ENCODE measurements around the gene LSAMP.

LSAMP gene

DNA sequence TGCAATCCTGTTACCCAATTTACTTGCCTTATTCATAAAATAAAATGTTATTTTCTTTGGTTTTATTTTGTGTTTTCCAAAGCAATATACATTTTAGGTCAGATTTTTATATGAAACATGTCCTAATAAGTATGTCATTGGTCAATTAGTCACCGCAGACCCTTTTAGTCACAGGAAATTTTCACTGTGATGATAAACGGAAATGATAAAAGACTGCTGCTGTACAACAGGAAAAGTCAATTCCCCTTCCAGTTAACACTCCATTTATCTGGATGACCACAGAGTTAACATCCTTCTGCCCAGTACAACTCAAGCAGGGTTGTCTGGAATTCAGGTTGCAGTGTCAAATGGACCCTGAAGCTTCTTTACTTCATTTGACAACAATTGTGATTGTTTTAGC lies 175.2 kb downstream of the LSAMP start:
- no peak overlapping the region for H3K9ac ChIP-seq (ENCODE audit: low read length)
- H3K4me3 ChIP-seq (ENCODE audit: low read length) = no peak overlapping the region
- no peaks in the 10 kb centered on the region for H3K27me3 ChIP-seq (ENCODE audit: control insufficient read depth, insufficient read depth, low read length)
- H3K36me3 ChIP-seq (ENCODE audit: control insufficient read depth, insufficient read depth, low read length) = no peaks in the 10 kb centered on the region
- no peaks in the 10 kb centered on the region for H3K9me3 ChIP-seq (ENCODE audit: control insufficient read depth, low read length)
- H3K4me1 ChIP-seq (ENCODE audit: control insufficient read depth, insufficient read depth, low read length) = no peaks in the 10 kb centered on the region

DNA sequence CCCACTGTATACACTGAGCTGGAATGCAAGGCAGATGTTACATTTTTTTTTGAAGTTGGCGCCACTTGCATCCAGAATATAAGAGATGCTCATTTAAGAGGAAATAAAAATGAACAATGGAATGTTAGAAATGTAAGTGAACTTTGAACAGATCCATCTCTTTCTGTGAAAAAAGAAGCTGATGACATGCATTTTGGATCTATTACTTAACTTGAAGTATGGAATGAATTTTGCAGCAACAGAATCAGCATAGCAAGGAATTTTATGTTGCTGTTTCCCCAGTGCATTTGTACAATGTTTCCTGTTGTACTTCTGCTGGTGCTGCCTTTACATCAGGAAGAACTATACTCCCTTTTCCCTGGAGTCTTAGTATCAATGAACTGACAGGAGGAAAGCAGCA lies 178.2 kb downstream of the LSAMP start:
- Histone ChIP-seq H3K36me3 (ENCODE audit: control insufficient read depth, insufficient read depth, low read length) (no peaks in the 10 kb centered on the region), H3K4me1 (ENCODE audit: control insufficient read depth, insufficient read depth, low read length) (no peaks in the 10 kb centered on the region), H3K27me3 (ENCODE audit: control insufficient read depth, insufficient read depth, low read length) (no peaks in the 10 kb centered on the region), H3K4me3 (ENCODE audit: low read length) (no peak overlapping the region), H3K9ac (ENCODE audit: low read length) (no peak overlapping the region), H3K9me3 (ENCODE audit: control insufficient read depth, low read length) (no peaks in the 10 kb centered on the region)

DNA sequence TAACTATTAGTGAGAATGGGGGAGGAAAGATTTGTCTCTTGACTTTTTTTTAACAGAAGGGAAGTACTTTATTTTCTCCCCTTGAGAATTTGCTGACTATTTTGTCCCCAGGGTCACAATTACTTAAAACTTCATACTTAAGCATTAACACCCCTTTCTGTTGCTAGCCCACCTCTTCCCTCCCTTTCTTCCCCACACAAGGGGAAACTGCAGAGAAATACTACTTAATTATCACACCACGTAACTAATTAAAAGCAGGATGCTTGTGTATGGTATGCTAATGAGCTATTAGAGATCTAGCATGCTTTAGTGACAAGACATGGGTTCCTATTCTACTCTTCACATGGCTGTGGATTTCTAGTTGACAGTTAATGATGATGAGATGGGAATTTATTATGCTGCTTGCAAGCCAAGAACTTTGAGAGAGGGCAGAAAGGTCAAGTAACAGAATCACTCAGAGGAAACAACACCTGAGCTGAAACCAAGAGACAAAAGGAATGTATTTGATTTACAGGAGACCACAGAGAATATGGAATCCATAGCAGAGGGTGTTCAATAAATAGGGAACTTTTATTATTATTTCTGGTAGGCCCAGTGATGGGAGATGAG lies 179.2 kb downstream of the LSAMP start:
- H3K9ac ChIP-seq (ENCODE audit: low read length) = no peak overlapping the region
- H3K4me3 ChIP-seq (ENCODE audit: low read length) = no peak overlapping the region
- H3K4me1 ChIP-seq (ENCODE audit: control insufficient read depth, insufficient read depth, low read length) = no peaks in the 10 kb centered on the region
- no peaks in the 10 kb centered on the region for H3K36me3 ChIP-seq (ENCODE audit: control insufficient read depth, insufficient read depth, low read length)
- H3K27me3 ChIP-seq (ENCODE audit: control insufficient read depth, insufficient read depth, low read length) = no peaks in the 10 kb centered on the region
- no peaks in the 10 kb centered on the region for H3K9me3 ChIP-seq (ENCODE audit: control insufficient read depth, low read length)

DNA sequence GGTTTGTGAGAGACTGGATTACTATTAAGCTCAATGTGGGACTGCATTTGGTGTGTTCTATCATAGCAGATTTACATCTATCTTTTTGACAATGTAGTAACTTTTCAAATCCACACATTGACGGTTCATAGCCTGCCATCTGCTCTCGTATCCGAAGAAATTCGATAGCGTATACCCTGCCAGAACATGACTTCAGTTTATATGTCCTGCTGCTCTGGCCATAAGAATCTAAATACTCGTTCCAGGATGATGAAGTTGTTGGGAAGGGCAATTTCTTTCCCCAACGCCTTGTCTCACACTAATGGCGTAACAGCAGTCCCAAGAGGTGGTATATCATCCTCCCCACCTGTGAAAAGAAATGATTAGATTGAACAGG lies 180.0 kb downstream of the LSAMP start:
- Histone ChIP-seq H3K27me3 (ENCODE audit: control insufficient read depth, insufficient read depth, low read length) (no peaks in the 10 kb centered on the region), H3K9ac (ENCODE audit: low read length) (no peak overlapping the region), H3K36me3 (ENCODE audit: control insufficient read depth, insufficient read depth, low read length) (no peaks in the 10 kb centered on the region), H3K9me3 (ENCODE audit: control insufficient read depth, low read length) (no peaks in the 10 kb centered on the region), H3K4me3 (ENCODE audit: low read length) (no peak overlapping the region), H3K4me1 (ENCODE audit: control insufficient read depth, insufficient read depth, low read length) (no peaks in the 10 kb centered on the region)

DNA sequence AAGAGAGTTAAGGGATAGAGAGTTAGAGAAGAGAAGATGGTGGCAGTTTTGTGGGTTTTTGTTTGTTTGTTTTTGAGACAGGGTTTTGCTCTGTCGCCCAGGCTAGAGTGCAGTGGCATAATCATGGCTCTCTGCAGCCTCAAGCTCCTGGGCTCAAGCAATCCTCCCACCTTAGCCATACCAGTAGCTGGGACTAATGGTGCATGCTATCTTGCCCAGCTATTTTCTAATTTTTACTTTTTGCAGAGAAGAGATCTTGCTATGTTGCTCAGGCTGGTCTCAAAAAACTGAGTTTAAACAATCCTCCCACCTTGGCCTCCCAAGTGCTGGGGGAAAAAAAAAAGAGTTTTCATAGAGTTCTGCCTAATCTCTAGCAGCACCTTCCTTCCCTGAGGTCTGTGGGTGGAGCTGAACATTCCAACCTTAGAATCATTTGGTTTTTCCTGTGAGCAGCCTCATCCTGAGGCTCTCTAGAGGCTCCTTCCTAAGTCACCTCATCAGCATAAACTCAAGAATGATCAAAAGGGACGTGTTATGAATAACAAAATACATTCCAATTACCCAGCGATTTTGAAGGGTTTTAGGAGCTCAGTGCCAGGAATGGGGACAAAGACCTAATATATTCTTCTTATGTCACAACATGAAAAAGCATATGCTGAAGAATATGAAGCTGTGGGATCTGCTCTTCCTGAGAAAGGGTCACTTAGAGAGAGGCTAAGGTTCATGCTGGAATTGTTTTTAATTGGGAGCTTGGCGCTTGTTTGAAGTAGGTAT lies 180.6 kb downstream of the LSAMP start:
- no peaks in the 10 kb centered on the region for H3K36me3 ChIP-seq (ENCODE audit: control insufficient read depth, insufficient read depth, low read length)
- no peaks in the 10 kb centered on the region for H3K9me3 ChIP-seq (ENCODE audit: control insufficient read depth, low read length)
- H3K27me3 ChIP-seq (ENCODE audit: control insufficient read depth, insufficient read depth, low read length) = no peaks in the 10 kb centered on the region
- no peak overlapping the region for H3K9ac ChIP-seq (ENCODE audit: low read length)
- no peak overlapping the region for H3K4me3 ChIP-seq (ENCODE audit: low read length)
- no peaks in the 10 kb centered on the region for H3K4me1 ChIP-seq (ENCODE audit: control insufficient read depth, insufficient read depth, low read length)

DNA sequence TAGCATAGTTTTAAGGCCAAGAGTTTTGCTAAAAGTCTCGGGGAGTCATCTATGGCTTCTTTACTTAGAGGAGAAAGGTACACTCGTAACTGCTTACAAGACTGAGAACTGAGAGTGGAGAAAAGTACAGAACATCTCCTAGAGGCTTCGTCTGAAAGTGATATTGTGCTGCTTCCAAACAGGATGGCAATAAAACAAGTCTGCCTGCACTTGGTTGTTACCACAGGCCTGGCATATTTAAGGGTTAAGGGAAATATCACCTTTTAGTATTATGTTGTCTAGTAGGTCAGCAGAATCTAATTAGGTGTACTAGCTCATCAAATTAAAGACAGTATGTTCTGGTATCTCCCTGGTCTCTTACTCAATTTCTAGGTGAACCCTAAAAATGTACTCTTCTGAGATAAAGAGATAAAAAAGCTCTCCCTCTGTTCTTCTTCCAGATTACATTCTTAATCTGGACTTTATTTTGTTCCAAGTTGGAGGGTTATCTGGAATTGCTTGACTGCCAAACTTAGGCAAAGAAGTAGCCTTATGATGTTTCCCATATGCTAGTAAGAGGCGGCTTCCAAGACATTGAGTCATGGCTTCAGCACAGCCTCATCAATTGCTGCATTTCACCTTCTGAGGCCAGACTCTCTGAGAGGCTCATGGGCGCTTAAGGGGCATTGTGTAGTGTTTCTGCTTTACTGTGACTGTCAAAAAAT lies 181.3 kb downstream of the LSAMP start:
- no peaks in the 10 kb centered on the region for H3K4me1 ChIP-seq (ENCODE audit: control insufficient read depth, insufficient read depth, low read length)
- no peak overlapping the region for H3K4me3 ChIP-seq (ENCODE audit: low read length)
- H3K27me3 ChIP-seq (ENCODE audit: control insufficient read depth, insufficient read depth, low read length) = no peaks in the 10 kb centered on the region
- no peaks in the 10 kb centered on the region for H3K36me3 ChIP-seq (ENCODE audit: control insufficient read depth, insufficient read depth, low read length)
- no peak overlapping the region for H3K9ac ChIP-seq (ENCODE audit: low read length)
- no peaks in the 10 kb centered on the region for H3K9me3 ChIP-seq (ENCODE audit: control insufficient read depth, low read length)

DNA sequence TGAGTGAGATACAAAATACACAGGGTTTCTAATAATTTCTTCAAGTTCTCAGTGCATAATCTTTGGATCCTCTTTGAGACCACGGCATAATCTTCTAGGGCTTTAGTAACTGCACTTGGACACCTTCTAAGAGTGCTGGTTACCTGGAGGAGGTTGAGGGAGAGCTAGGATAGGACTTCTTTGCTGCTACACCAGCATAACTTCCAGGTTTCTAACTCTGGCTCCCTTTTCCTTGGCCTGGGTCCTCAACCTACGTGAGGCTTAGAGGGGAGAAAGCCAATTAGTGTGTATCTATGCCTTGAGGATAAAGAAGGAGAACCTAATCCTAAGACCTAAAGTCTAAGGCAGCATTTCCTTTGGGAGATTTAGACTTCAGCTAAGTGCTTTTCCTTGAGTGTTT lies 184.8 kb downstream of the LSAMP start:
- H3K4me3 ChIP-seq (ENCODE audit: low read length) = no peak overlapping the region
- no peaks in the 10 kb centered on the region for H3K27me3 ChIP-seq (ENCODE audit: control insufficient read depth, insufficient read depth, low read length)
- no peaks in the 10 kb centered on the region for H3K36me3 ChIP-seq (ENCODE audit: control insufficient read depth, insufficient read depth, low read length)
- H3K4me1 ChIP-seq (ENCODE audit: control insufficient read depth, insufficient read depth, low read length) = no peaks in the 10 kb centered on the region
- no peak overlapping the region for H3K9ac ChIP-seq (ENCODE audit: low read length)
- no peaks in the 10 kb centered on the region for H3K9me3 ChIP-seq (ENCODE audit: control insufficient read depth, low read length)

DNA sequence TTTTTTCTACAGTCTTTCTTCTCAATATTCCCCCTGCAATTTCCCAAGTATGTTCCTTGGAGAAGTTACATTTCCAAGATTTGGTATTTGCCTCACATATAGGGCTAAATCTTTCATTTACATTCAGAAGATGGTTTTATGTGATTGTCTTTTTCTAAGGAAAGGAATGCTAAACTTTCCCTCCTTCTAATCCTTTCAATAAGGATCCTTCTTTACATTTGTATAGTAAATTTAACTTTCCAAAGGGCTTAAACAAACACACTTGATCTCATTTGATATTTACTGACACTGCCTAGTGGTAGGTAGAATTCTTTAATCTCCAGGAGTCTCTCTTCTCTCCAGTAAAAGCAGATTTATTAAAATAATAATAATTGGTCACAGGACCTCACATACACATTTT lies 185.3 kb downstream of the LSAMP start:
- Histone ChIP-seq H3K9ac (ENCODE audit: low read length) (no peak overlapping the region), H3K36me3 (ENCODE audit: control insufficient read depth, insufficient read depth, low read length) (no peaks in the 10 kb centered on the region)

DNA sequence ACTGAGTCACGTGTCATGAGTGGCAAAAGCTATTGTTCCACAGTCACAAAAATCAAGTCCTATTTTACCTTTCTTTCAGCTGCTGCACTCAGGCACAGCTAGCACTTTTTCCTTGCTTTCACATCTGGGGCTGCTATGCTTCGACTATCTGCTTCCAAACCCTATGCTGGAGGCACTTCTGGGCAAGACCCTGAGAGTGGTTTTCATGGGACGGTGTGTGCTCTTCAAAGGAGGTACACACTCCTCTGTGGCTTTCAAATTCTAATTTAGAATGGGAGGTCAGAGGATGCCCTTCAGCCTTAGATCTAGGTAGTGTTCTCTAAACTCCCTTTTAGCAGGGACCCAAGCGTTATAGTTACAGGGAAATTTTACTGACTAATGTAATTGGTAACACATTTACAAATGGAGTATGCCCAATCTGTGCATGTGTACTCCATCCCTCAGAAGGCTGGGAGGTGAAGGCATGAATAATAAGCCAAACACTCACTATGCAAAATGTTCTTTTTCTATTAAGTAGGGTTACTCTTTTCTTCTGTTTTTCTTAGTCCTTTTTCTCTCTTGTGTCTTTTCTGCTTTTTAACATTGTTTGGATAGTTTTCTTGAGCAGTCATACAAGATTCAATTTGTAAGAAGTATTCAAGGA lies 188.3 kb downstream of the LSAMP start:
- H3K4me1 ChIP-seq (ENCODE audit: control insufficient read depth, insufficient read depth, low read length) = no peaks in the 10 kb centered on the region

More for the DNA sequence above, 185.3 kb downstream of the LSAMP start:
- no peaks in the 10 kb centered on the region for H3K27me3 ChIP-seq (ENCODE audit: control insufficient read depth, insufficient read depth, low read length)
- H3K4me3 ChIP-seq (ENCODE audit: low read length) = no peak overlapping the region
- no peaks in the 10 kb centered on the region for H3K4me1 ChIP-seq (ENCODE audit: control insufficient read depth, insufficient read depth, low read length)
- no peaks in the 10 kb centered on the region for H3K9me3 ChIP-seq (ENCODE audit: control insufficient read depth, low read length)

DNA sequence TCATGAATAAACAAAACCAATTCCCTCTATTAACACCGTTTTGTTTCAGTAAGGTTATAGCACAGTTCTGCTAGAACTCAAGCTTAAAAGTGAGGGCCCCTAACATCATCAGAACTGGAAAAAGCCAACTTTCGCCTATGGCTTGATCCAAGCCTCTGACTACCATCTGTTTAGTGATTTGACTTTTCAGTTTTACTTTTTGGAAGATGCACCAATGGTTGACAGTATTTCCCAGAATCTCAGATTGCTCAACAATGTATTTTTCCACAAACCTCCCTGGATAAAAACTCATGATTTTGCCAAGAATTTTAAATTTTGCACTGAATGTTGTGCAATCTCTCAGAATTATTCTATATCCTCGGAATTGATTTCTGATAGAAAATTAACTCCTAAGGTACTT lies 190.7 kb downstream of the LSAMP start:
- H3K4me1 ChIP-seq (ENCODE audit: control insufficient read depth, insufficient read depth, low read length) = no peaks in the 10 kb centered on the region
- no peak overlapping the region for H3K4me3 ChIP-seq (ENCODE audit: low read length)
- no peaks in the 10 kb centered on the region for H3K36me3 ChIP-seq (ENCODE audit: control insufficient read depth, insufficient read depth, low read length)
- H3K9me3 ChIP-seq (ENCODE audit: control insufficient read depth, low read length) = no peaks in the 10 kb centered on the region
- H3K27me3 ChIP-seq (ENCODE audit: control insufficient read depth, insufficient read depth, low read length) = no peaks in the 10 kb centered on the region
- H3K9ac ChIP-seq (ENCODE audit: low read length) = no peak overlapping the region

More for the DNA sequence above, 188.3 kb downstream of the LSAMP start:
- Histone ChIP-seq H3K9ac (ENCODE audit: low read length) (no peak overlapping the region), H3K4me3 (ENCODE audit: low read length) (no peak overlapping the region), H3K9me3 (ENCODE audit: control insufficient read depth, low read length) (no peaks in the 10 kb centered on the region), H3K36me3 (ENCODE audit: control insufficient read depth, insufficient read depth, low read length) (no peaks in the 10 kb centered on the region), H3K27me3 (ENCODE audit: control insufficient read depth, insufficient read depth, low read length) (no peaks in the 10 kb centered on the region)

DNA sequence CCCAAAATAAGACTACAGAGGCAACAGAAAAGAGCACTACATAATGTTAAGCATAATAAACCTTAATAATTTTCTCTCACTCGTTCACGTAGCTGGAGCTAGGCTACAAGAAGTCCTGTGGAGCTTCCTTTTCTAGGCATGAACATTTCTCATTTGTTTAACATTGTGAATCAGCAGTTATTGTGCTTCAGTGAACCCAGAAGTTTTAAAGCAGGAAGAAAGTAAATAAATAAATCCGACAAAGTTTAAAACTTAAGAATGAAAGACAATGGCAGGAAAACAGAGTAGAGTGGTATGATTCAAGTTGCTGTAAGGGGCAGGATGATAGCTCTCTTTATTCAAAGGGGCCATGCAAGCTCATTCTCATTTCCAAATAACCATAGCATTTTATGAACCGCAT lies 191.8 kb downstream of the LSAMP start:
- Histone ChIP-seq H3K36me3 (ENCODE audit: control insufficient read depth, insufficient read depth, low read length) (no peaks in the 10 kb centered on the region), H3K9me3 (ENCODE audit: control insufficient read depth, low read length) (no peaks in the 10 kb centered on the region), H3K4me1 (ENCODE audit: control insufficient read depth, insufficient read depth, low read length) (no peaks in the 10 kb centered on the region), H3K27me3 (ENCODE audit: control insufficient read depth, insufficient read depth, low read length) (no peaks in the 10 kb centered on the region), H3K9ac (ENCODE audit: low read length) (no peak overlapping the region), H3K4me3 (ENCODE audit: low read length) (no peak overlapping the region)

DNA sequence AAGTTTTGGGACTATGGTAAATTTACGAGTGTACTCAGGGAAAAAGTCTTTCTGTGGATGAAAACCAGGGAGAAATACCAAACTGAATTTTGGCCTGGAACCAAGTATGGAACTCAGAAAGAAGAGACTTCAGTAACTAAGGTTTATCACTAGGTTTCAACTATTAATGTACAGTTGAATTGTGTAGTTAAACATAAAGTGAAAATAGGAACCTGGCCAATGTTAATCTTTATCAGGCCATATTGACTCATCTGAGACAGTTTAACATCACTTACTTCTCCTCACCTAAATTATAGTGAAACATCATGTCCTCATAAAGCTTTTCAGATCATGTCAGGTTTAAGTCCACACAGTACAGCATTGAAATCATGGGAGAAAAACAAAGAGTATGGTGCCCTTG lies 197.7 kb downstream of the LSAMP start:
- no peak overlapping the region for H3K9ac ChIP-seq (ENCODE audit: low read length)
- no peaks in the 10 kb centered on the region for H3K27me3 ChIP-seq (ENCODE audit: control insufficient read depth, insufficient read depth, low read length)
- no peaks in the 10 kb centered on the region for H3K36me3 ChIP-seq (ENCODE audit: control insufficient read depth, insufficient read depth, low read length)
- H3K4me1 ChIP-seq (ENCODE audit: control insufficient read depth, insufficient read depth, low read length) = no peaks in the 10 kb centered on the region
- no peaks in the 10 kb centered on the region for H3K9me3 ChIP-seq (ENCODE audit: control insufficient read depth, low read length)
- no peak overlapping the region for H3K4me3 ChIP-seq (ENCODE audit: low read length)
